PC-9 (cell line): ENCODE measurements around the gene KRTAP9-6. TPM values are rescaled to one million over a fixed set of nuclear protein-coding genes. Genes with fewer than 3 reads are reported as not detected.
"Not testable (repeated sequence)": the region's sequence is repeated elsewhere in the genome, so short reads cannot be mapped to it uniquely, and the experiment has no call there.

ENCODE experiments used
- BruUV-seq: library from RNA; stranded (reverse); fragments of 400-500 nt; replicated peaks from 2 replicates; lab custom pipeline; 2021; lab: Mats Ljungman, UMichigan
- CTCF ChIA-PET: fragments of 300-600 bp; sonication (Branson Sonifier 250); formaldehyde crosslinking; loops from one replicate; lab custom pipeline; 2022; ENCODE audit warnings: antibody characterized with exemption; lab: Charles Lee
- POLR2A ChIA-PET: fragments of 300-600 bp; sonication (Branson Sonifier 250); formaldehyde crosslinking; loops from one replicate; lab custom pipeline; 2022; ENCODE audit warnings: antibody characterized with exemption; ENCODE audit not compliant: unreplicated experiment; lab: Charles Lee
- DNase-seq, 2 experiments: peaks; one replicate each; pipeline versions ENCODE4 v3.0.0 to v3.0.0-alpha.2; 2015 to 2022; ENCODE audit warnings: mixed read lengths in 1 of 2
- H2AFZ ChIP-seq: fragments of 200-600 bp; sonication (generic); 2 replicates; pipeline ENCODE4 v1.8.1; 2017; ENCODE audit warnings: antibody characterized with exemption
- H3F3A ChIP-seq: fragments of 200-600 bp; sonication (generic); 2 replicates; pipeline ENCODE4 v1.8.1; 2017; ENCODE audit warnings: antibody characterized with exemption, mild to moderate bottlenecking, low read depth; ENCODE audit not compliant: insufficient read depth
- H3K27ac ChIP-seq: fragments of 200-600 bp; sonication (generic); 2 replicates; pipeline ENCODE4 v1.6.1; 2016; ENCODE audit warnings: mixed run types
- H3K27me3 ChIP-seq: fragments of 200-600 bp; sonication (generic); 2 replicates; pipeline ENCODE4 v1.6.1; 2016; ENCODE audit warnings: low read depth, mixed run types; ENCODE audit not compliant: insufficient read depth
- H3K36me3 ChIP-seq: fragments of 200-600 bp; sonication (generic); 2 replicates; pipeline ENCODE4 v1.6.1; 2016; ENCODE audit warnings: low read depth, mixed run types
- H3K4me1 ChIP-seq: fragments of 200-600 bp; sonication (generic); replicated peaks from 2 replicates; pipeline ENCODE4 v1.6.1; 2016; ENCODE audit warnings: mixed run types; ENCODE audit not compliant: insufficient read depth
- H3K4me2 ChIP-seq: fragments of 200-600 bp; sonication (generic); 2 replicates; pipeline ENCODE4 v1.6.1; 2017; ENCODE audit warnings: mixed run types
- H3K4me3 ChIP-seq: fragments of 200-600 bp; sonication (generic); 2 replicates; pipeline ENCODE4 v1.6.1; 2016; ENCODE audit warnings: mixed run types
- H3K79me2 ChIP-seq: fragments of 200-600 bp; sonication (generic); 2 replicates; pipeline ENCODE4 v1.6.1; 2017; ENCODE audit warnings: low read depth, mixed run types
- H3K9me2 ChIP-seq: fragments of 200-600 bp; sonication (generic); 2 replicates; pipeline ENCODE4 v1.8.1; 2017; ENCODE audit warnings: mild to moderate bottlenecking; ENCODE audit not compliant: insufficient read depth
- H3K9me3 ChIP-seq: fragments of 200-600 bp; sonication (generic); 2 replicates; pipeline ENCODE4 v1.8.1; 2016; ENCODE audit warnings: low read depth; ENCODE audit not compliant: insufficient read depth
- H4K20me1 ChIP-seq: fragments of 200-600 bp; sonication (generic); 2 replicates; pipeline ENCODE4 v1.8.1; 2017; ENCODE audit not compliant: insufficient read depth
- EZH2 ChIP-seq: fragments of 200-600 bp; sonication (generic); IDR thresholded peaks from 2 replicates; pipeline ENCODE4 v1.8.0; 2017; ENCODE audit warnings: antibody characterized with exemption, low read depth
- intact Hi-C: fragments of 100-400 bp; cut with micrococcal nuclease; formaldehyde crosslinking; loops from one replicate; pipeline ENCODE4 v1.10.0; 2022; ENCODE audit not compliant: unreplicated experiment
- total RNA-seq: library from RNA; stranded (reverse); gene quantifications from 2 replicates; pipeline ENCODE4 v1.2.3, GENCODE V29; 2021
- TF ChIP-seq, protein P1 (sequence below): fragments of 200-600 bp; sonication (generic); conservative IDR thresholded peaks from 2 replicates; pipeline ENCODE4 v1.6.1; 2017; ENCODE audit warnings: mixed run types, antibody characterized with exemption, mild to moderate bottlenecking, moderate library complexity

The KRTAP9-6 gene
- total RNA-seq, 1 experiment from 2014 or later, result not detected

- Histone ChIP-seq H3K4me2 (no peak overlapping the region), H3F3A (no peaks in the 10 kb centered on the region), H2AFZ (no peak overlapping the region), H3K27me3 (no peaks in the 10 kb centered on the region), H3K27ac (no peak overlapping the region), H3K79me2 (no peaks in the 10 kb centered on the region), H4K20me1 (no peaks in the 10 kb centered on the region), H3K4me3 (no peak overlapping the region), H3K9me2 (no peaks in the 10 kb centered on the region), H3K4me1 (no peaks in the 10 kb centered on the region), H3K9me3 (no peaks in the 10 kb centered on the region), H3K36me3 (no peaks in the 10 kb centered on the region)
- intact Hi-C loops, result no loop called here
- TF ChIP-seq, protein P1, sequence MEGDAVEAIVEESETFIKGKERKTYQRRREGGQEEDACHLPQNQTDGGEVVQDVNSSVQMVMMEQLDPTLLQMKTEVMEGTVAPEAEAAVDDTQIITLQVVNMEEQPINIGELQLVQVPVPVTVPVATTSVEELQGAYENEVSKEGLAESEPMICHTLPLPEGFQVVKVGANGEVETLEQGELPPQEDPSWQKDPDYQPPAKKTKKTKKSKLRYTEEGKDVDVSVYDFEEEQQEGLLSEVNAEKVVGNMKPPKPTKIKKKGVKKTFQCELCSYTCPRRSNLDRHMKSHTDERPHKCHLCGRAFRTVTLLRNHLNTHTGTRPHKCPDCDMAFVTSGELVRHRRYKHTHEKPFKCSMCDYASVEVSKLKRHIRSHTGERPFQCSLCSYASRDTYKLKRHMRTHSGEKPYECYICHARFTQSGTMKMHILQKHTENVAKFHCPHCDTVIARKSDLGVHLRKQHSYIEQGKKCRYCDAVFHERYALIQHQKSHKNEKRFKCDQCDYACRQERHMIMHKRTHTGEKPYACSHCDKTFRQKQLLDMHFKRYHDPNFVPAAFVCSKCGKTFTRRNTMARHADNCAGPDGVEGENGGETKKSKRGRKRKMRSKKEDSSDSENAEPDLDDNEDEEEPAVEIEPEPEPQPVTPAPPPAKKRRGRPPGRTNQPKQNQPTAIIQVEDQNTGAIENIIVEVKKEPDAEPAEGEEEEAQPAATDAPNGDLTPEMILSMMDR, result no peak
- TF ChIP-seq EZH2, result no peak
- no TSS peak for BruUV-seq
- no peak for DNase-seq
- POLR2A ChIA-PET, result no interaction called here
- CTCF ChIA-PET, result no interaction called here
Observed at GRCh38 chr17:41254861-41255260, 10.3 kb upstream of the KRTAP9-6 start.

- DNase-seq, CTCF ChIA-PET, H3K36me3 ChIP-seq, intact Hi-C loops, H3K9me2 ChIP-seq, H3K4me1 ChIP-seq, H3K79me2 ChIP-seq, H3K9me3 ChIP-seq, H3K27me3 ChIP-seq, H4K20me1 ChIP-seq, H3K4me3 ChIP-seq, H3F3A ChIP-seq, BruUV-seq, H3K27ac ChIP-seq, H3K4me2 ChIP-seq, H2AFZ ChIP-seq: not testable (repeated sequence)
- POLR2A ChIA-PET, result interaction anchor here (0.7 kb wide), 1 partner anchor 329 kb away, joined by 4 read pairs; no protein-coding TSS in a partner anchor
Observed at GRCh38 chr17:41255381-41256290, 9.5 kb upstream of the KRTAP9-6 start, which contains the start of gene KRTAP9-9. KRTAP9-9 (plus strand) TSS chr17:41255384.

GRCh38 chr17:41256291-41256685, 8.9 kb upstream of the KRTAP9-6 start:
- no peaks in the 10 kb centered on the region for H3K36me3 ChIP-seq
- BruUV-seq, result no TSS peak
- no peak overlapping the region for H3K4me2 ChIP-seq
- H3F3A ChIP-seq, result no peaks in the 10 kb centered on the region
- no peaks in the 10 kb centered on the region for H3K27me3 ChIP-seq
- no peaks in the 10 kb centered on the region for H4K20me1 ChIP-seq
- no peaks in the 10 kb centered on the region for H3K9me3 ChIP-seq
- POLR2A ChIA-PET, result interaction anchor here (0.7 kb wide), 1 partner anchor 329 kb away, joined by 4 read pairs; no protein-coding TSS in a partner anchor
- H3K4me3 ChIP-seq, result no peak overlapping the region
- no peak overlapping the region for H2AFZ ChIP-seq
- H3K27ac ChIP-seq, result no peak overlapping the region
- no peak for DNase-seq
- no peaks in the 10 kb centered on the region for H3K9me2 ChIP-seq
- CTCF ChIA-PET, result no interaction called here
- TF ChIP-seq EZH2, result no peak
- TF ChIP-seq, protein P1, result no peak
- H3K79me2 ChIP-seq, result no peaks in the 10 kb centered on the region
- intact Hi-C loops, result no loop called here
- H3K4me1 ChIP-seq, result no peaks in the 10 kb centered on the region
